HFFc6 (cell line): ENCODE results near the gene GRIK5. TPM values are rescaled to one million over a fixed set of nuclear protein-coding genes. Genes with fewer than 3 reads are reported as not detected.
A peak's percentile ranks its signal among the peaks of the same experiment; 100 is the strongest.

Source experiments
- DNase-seq: peaks from one replicate; pipeline ENCODE4 v3.0.0-alpha.2; 2018
- H3K27ac Mint-ChIP-seq: 2 replicates; pipeline ENCODE4 v1.8.0; 2020; ENCODE audit warnings: mild to moderate bottlenecking, mixed read lengths
- H3K27me3 Mint-ChIP-seq: 2 replicates; pipeline ENCODE4 v1.8.0; 2021; ENCODE audit warnings: mild to moderate bottlenecking, moderate library complexity, mixed read lengths; ENCODE audit not compliant: insufficient read depth
- H3K36me3 Mint-ChIP-seq: 2 replicates; pipeline ENCODE4 v1.8.0; 2021; ENCODE audit warnings: low read depth, mixed read lengths
- H3K4me1 Mint-ChIP-seq: 2 replicates; pipeline ENCODE4 v1.8.0; 2020; ENCODE audit warnings: low read depth, mixed read lengths
- H3K4me3 Mint-ChIP-seq: 2 replicates; pipeline ENCODE4 v1.8.0; 2020; ENCODE audit warnings: mild to moderate bottlenecking, moderate library complexity, mixed read lengths
- H3K9me3 Mint-ChIP-seq: 2 replicates; pipeline ENCODE4 v1.8.0; 2020; ENCODE audit warnings: mild to moderate bottlenecking, mixed read lengths
- total RNA-seq, 6 experiments: library from RNA; stranded (reverse); fragmentation: NEBNext Ultra II Directional; extraction: Animal tissue kit (Norgen Biotek cat#: 25700); gene quantifications; 2 replicates in 1 of 6; 3 replicates in 5 of 6; pipeline ENCODE4 v1.2.3, GENCODE V29; 2021
- TF ChIP-seq, protein P1 (sequence below): fragments of 200-600 bp; sonication (generic); IDR thresholded peaks from 2 replicates; pipeline ENCODE4 v1.5.0; 2021; ENCODE audit warnings: antibody characterized with exemption, mild to moderate bottlenecking

The GRIK5 gene
- total RNA-seq, 6 experiments from 2014 or later = 0.07 to 0.19 (median 0.13) TPM; not detected in 1

- H3K4me3 Mint-ChIP-seq = no peak overlapping the region
- H3K27me3 Mint-ChIP-seq = peaks cover 29% of the 10 kb centered on the region
- no peaks in the 10 kb centered on the region for H3K9me3 Mint-ChIP-seq
- no peak overlapping the region for H3K27ac Mint-ChIP-seq
- H3K4me1 Mint-ChIP-seq = peaks cover 10% of the 10 kb centered on the region
- no peaks in the 10 kb centered on the region for H3K36me3 Mint-ChIP-seq
- TF ChIP-seq, protein P1, sequence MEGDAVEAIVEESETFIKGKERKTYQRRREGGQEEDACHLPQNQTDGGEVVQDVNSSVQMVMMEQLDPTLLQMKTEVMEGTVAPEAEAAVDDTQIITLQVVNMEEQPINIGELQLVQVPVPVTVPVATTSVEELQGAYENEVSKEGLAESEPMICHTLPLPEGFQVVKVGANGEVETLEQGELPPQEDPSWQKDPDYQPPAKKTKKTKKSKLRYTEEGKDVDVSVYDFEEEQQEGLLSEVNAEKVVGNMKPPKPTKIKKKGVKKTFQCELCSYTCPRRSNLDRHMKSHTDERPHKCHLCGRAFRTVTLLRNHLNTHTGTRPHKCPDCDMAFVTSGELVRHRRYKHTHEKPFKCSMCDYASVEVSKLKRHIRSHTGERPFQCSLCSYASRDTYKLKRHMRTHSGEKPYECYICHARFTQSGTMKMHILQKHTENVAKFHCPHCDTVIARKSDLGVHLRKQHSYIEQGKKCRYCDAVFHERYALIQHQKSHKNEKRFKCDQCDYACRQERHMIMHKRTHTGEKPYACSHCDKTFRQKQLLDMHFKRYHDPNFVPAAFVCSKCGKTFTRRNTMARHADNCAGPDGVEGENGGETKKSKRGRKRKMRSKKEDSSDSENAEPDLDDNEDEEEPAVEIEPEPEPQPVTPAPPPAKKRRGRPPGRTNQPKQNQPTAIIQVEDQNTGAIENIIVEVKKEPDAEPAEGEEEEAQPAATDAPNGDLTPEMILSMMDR = no peak
- DNase-seq = no peak
Measured at GRCh38 chr19:42033413-42033812, 36.6 kb downstream of the GRIK5 start.

- H3K4me1 Mint-ChIP-seq = peaks cover 10% of the 10 kb centered on the region
- no peak overlapping the region for H3K27ac Mint-ChIP-seq
- H3K4me3 Mint-ChIP-seq = no peak overlapping the region
- no peaks in the 10 kb centered on the region for H3K36me3 Mint-ChIP-seq
- TF ChIP-seq, protein P1 = no peak
- H3K27me3 Mint-ChIP-seq = peaks cover 29% of the 10 kb centered on the region
- no peaks in the 10 kb centered on the region for H3K9me3 Mint-ChIP-seq
- DNase-seq = no peak
Measured at GRCh38 chr19:42032431-42032830, 37.6 kb downstream of the GRIK5 start.

DNA sequence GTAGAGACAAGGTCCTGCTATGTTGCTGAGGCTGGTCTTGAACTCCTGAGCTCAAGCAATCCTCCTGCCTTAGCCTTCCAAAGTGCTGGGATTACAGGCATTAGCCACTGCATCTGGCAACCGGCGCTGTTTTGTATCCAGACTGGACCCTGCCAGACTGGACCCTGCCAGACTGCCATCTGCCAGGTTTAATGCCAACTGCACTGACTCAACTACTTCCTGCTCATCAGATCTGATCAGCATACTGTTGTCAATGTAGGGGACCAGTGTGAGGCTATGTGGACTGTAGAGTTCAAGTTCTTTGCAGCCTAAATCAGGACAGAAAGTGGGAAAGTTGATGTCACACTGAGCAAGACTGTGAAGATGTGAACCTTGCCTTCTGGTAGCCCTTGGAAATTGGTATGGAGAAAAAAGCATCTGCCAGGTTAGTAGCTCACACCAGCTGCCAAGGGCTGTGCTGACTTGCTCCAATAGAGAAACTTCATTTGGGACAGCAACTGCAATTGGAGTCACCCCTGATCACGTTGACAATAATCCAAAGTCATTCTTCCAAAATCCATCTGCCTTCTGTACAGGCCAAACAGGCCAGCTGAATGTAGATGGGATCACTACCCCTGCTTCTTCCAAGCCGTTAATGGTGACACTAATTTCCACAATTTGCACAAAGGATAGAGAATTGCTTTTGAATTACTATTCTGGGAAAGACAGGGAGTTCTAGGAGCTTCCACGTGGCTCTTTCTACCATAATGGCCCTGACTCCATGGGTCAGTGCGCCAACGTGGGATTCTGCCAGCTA is 39.2 kb downstream of the GRIK5 start:
- Mint-ChIP-seq H3K27ac (no peak overlapping the region), H3K9me3 (no peaks in the 10 kb centered on the region), H3K27me3 (peaks cover 34% of the 10 kb centered on the region), H3K4me3 (no peak overlapping the region), H3K36me3 (no peaks in the 10 kb centered on the region), H3K4me1 (peaks cover 10% of the 10 kb centered on the region)
- TF ChIP-seq, protein P1 = no peak
- DNase-seq = no peak

- TF ChIP-seq, protein P1 = peak; percentile 79
- Mint-ChIP-seq H3K4me3 (no peak overlapping the region), H3K27ac (no peak overlapping the region), H3K27me3 (peaks cover 34% of the 10 kb centered on the region), H3K9me3 (no peaks in the 10 kb centered on the region), H3K36me3 (no peaks in the 10 kb centered on the region), H3K4me1 (peaks cover 22% of the 10 kb centered on the region)
- DNase-seq = no peak
Measured at GRCh38 chr19:42028304-42029216, 41.4 kb downstream of the GRIK5 start.

- DNase-seq = peak; percentile 67
- Mint-ChIP-seq H3K9me3 (no peaks in the 10 kb centered on the region), H3K4me1 (peaks cover 34% of the 10 kb centered on the region), H3K4me3 (peak overlapping the region; percentile 58), H3K27ac (peak overlapping the region; percentile 67), H3K36me3 (no peaks in the 10 kb centered on the region), H3K27me3 (peaks cover 15% of the 10 kb centered on the region)
- TF ChIP-seq, protein P1 = no peak
Measured at GRCh38 chr19:42024622-42025111, 45.3 kb downstream of the GRIK5 start.
